Heart left ventricle (tissue), 13 donors: ENCODE results near the gene NPY4R2.
"Not testable (repeated sequence)": the region's sequence is repeated elsewhere in the genome, so short reads cannot be mapped to it uniquely, and the experiment has no call there.

ENCODE experiments used
- CTCF ChIP-seq, 12 donors: fragments of 200-600 bp; sonication (generic) in 4 of 12; IDR thresholded peaks; one replicate each; pipeline versions ENCODE4 v1.5.0 to v1.8.0; 2018 to 2022; ENCODE audit warnings: antibody characterized with exemption in 12 of 12, mild to moderate bottlenecking in 5 of 12
- POLR2A ChIP-seq, 2 donors: fragments of 450-650 bp; IDR thresholded peaks; one replicate each; pipeline ENCODE4 v1.6.1; 2017; ENCODE audit warnings: antibody characterized with exemption in 2 of 2, mild to moderate bottlenecking in 2 of 2, moderate library complexity in 2 of 2
- donor health status: ischemic (EF 13 %, LVEDD 7.1; RV severe dilation, severe dysfunction).
- donor health status: DM: no; HTN: yes; CAD: no.
- donor health status: DM: no; HTN: no; CAD: no.
- donor health status: ischemic (EF 25% LVEDD 6.9; RV normal size, moderate dysfunction).
- donor health status: ischemic (EF 25% LVEDD 5.7; RV mildly dilated, moderate dysfunction).
- donor health status: ischemic (EF 35%, LVEDD 5.7; RV mildly dilated, moderate dysfunction).
- donor health status: nonischemic (EF 11% LVEDD 7.7; RV severe dilation, severe dysfunction).
- donor health status: DM: yes; HTN: yes; CAD: no.
- donor health status: PGD.
- donor health status: ischemic (EF 29% LVEDD 5.4; RV normal size, mild dysfunction).
- donor health status: nonischemic (EF 23%, LVEDD 6.1; RV moderate dilation, normal function).

GRCh38 chr10:47941379-47941778 lies 22.9 kb downstream of the NPY4R2 start:
- TF ChIP-seq POLR2A, CTCF (IDR thresholded peaks at IDR 0.05): not testable (repeated sequence)
